HCT116 (cell line): ENCODE data around the gene DNAL4. TPM values are rescaled to one million over a fixed set of nuclear protein-coding genes. Genes with fewer than 3 reads are reported as not detected.

ENCODE experiments used
- ATAC-seq: fragments of 200-7000 bp; cut with Tn5 transposase; 2 replicates; pipeline ENCODE4 v1.9.1; 2020; ENCODE audit warnings: mild to moderate bottlenecking, moderate library complexity
- BruUV-seq: library from RNA; stranded (reverse); fragments of 400-500 nt; replicated peaks from 2 replicates; lab custom pipeline; 2021; lab: Mats Ljungman, UMichigan
- CTCF ChIA-PET: fragments of 300-600 bp; sonication (Branson Sonifier 250); formaldehyde crosslinking; loops from one replicate; lab custom pipeline; 2021; ENCODE audit warnings: antibody characterized with exemption; lab: Charles Lee
- POLR2A ChIA-PET: fragments of 300-600, 350-600 bp; sonication (Branson Sonifier 250); formaldehyde crosslinking; loops from one replicate; lab custom pipeline; 2021; ENCODE audit warnings: antibody characterized with exemption; lab: Charles Lee
- RAD21 ChIA-PET, 2 experiments: fragments of 300-600 bp; sonication (Branson Sonifier 250); formaldehyde crosslinking; loops; one replicate each; lab custom pipeline; 2023; ENCODE audit warnings: low total read pairs in 2 of 2; ENCODE audit not compliant: uncharacterized antibody in 2 of 2, unreplicated experiment in 2 of 2, low non-redundant PET in 1 of 2; lab: Charles Lee
- DNase-seq: peaks from one replicate; pipeline ENCODE4 v3.0.0-alpha.2; 2010; ENCODE audit warnings: low read depth, low spot score
- H2AFZ ChIP-seq: fragments of 200-600 bp; shearing (Covaris generic), sonication (generic); 2 replicates; pipeline ENCODE4 v1.6.1; 2017; ENCODE audit warnings: low read depth, mixed run types, mixed read lengths, antibody characterized with exemption, low read length; ENCODE audit not compliant: poor library complexity, severe bottlenecking
- H3K27ac ChIP-seq: 2 replicates; pipeline ENCODE4 v1.5.1; 2012; ENCODE audit warnings: low read depth, low read length
- H3K27me3 ChIP-seq: fragments of 200-600 bp; sonication (generic); 2 replicates; pipeline ENCODE4 v1.6.1; 2016; ENCODE audit warnings: mixed run types, low read length, mixed read lengths; ENCODE audit not compliant: insufficient read depth
- H3K36me3 ChIP-seq, 2 experiments: fragments of 200-500 bp in 1 of 2; fragments of 200-600 bp in 1 of 2; sonication (Bioruptor generic) in 1 of 2; sonication (generic) in 1 of 2; 2 replicates each; pipeline versions ENCODE4 v1.5.1 to v1.6.1; 2014 to 2016; ENCODE audit warnings: low read length in 2 of 2, inconsistent platforms in 1 of 2, mixed read lengths in 1 of 2, mixed run types in 1 of 2; ENCODE audit not compliant: insufficient read depth in 2 of 2, control insufficient read depth in 1 of 2
- H3K4me1 ChIP-seq, 2 experiments: fragments of 200-600 bp in 1 of 2; sonication (generic) in 1 of 2; 2 replicates each; pipeline versions ENCODE4 v1.5.1 to v1.6.1; 2012 to 2017; ENCODE audit warnings: low read length in 2 of 2, inconsistent platforms in 1 of 2, mild to moderate bottlenecking in 1 of 2, mixed read lengths in 1 of 2, mixed run types in 1 of 2, moderate library complexity in 1 of 2; ENCODE audit not compliant: insufficient read depth in 2 of 2, control insufficient read depth in 1 of 2
- H3K4me2 ChIP-seq: fragments of 200-600 bp; sonication (generic); 2 replicates; pipeline ENCODE4 v1.6.1; 2017; ENCODE audit warnings: mixed run types, low read length, mixed read lengths
- H3K4me3 ChIP-seq, 2 experiments: fragments of 200-600 bp in 1 of 2; sonication (generic) in 1 of 2; replicated peaks in 1 of 2; 2 replicates each; pipeline ENCODE4 v1.5.1; 2011 to 2016; ENCODE audit warnings: low read length in 2 of 2, control low read depth in 1 of 2, low read depth in 1 of 2, mild to moderate bottlenecking in 1 of 2, mixed read lengths in 1 of 2, mixed run types in 1 of 2
- H3K79me2 ChIP-seq: fragments of 200-600 bp; sonication (generic); 2 replicates; pipeline ENCODE4 v1.6.1; 2017; ENCODE audit warnings: mild to moderate bottlenecking, mixed run types, low read length, moderate library complexity, mixed read lengths; ENCODE audit not compliant: insufficient read depth
- H3K9ac ChIP-seq: fragments of 200-600 bp; sonication (generic); 2 replicates; pipeline ENCODE4 v1.6.1; 2016; ENCODE audit warnings: low read length, mixed read lengths
- H3K9me2 ChIP-seq: fragments of 200-600 bp; sonication (generic), shearing (Covaris generic); 2 replicates; pipeline ENCODE4 v1.6.1; 2017; ENCODE audit warnings: mixed run types, mild to moderate bottlenecking, moderate library complexity; ENCODE audit not compliant: insufficient read depth
- H3K9me3 ChIP-seq, 2 experiments: fragments of 200-500 bp in 1 of 2; fragments of 200-600 bp in 1 of 2; sonication (Bioruptor generic) in 1 of 2; sonication (generic) in 1 of 2; 2 replicates each; pipeline ENCODE4 v1.6.1; 2014 to 2017; ENCODE audit warnings: low read length in 2 of 2, mixed read lengths in 2 of 2, inconsistent platforms in 1 of 2, low read depth in 1 of 2, mild to moderate bottlenecking in 1 of 2, mixed run types in 1 of 2, moderate library complexity in 1 of 2; ENCODE audit not compliant: control insufficient read depth in 1 of 2, insufficient read depth in 1 of 2
- H4K20me1 ChIP-seq: fragments of 200-600 bp; sonication (generic), shearing (Covaris generic); 2 replicates; pipeline ENCODE4 v1.6.1; 2017; ENCODE audit warnings: mixed run types, mild to moderate bottlenecking, moderate library complexity; ENCODE audit not compliant: insufficient read depth
- RAD21 ChIP-seq: IDR thresholded peaks from 2 replicates; pipeline ENCODE4 v1.6.1; 2012; ENCODE audit warnings: low read depth, mild to moderate bottlenecking
- ZFX ChIP-seq: fragments of 450-650 bp; IDR thresholded peaks from 2 replicates; pipeline ENCODE4 v1.6.1; 2017
- intact Hi-C: fragments of 100-400 bp; cut with micrococcal nuclease; formaldehyde crosslinking; loops from 2 replicates; pipeline ENCODE4 v1.10.0; 2022
- total RNA-seq: library from RNA; stranded (reverse); gene quantifications from one replicate; pipeline ENCODE4 v1.2.1, GENCODE V29; 2021; ENCODE audit not compliant: unreplicated experiment
- TF ChIP-seq, protein P1 (sequence below): IDR thresholded peaks from 2 replicates; pipeline ENCODE4 v1.6.1; 2012
- TF ChIP-seq, protein P2 (sequence below): IDR thresholded peaks from 2 replicates; pipeline ENCODE4 v1.6.1; 2012

DNAL4 gene
- total RNA-seq, 1 experiment from 2014 or later, result 18.3 TPM

DNA sequence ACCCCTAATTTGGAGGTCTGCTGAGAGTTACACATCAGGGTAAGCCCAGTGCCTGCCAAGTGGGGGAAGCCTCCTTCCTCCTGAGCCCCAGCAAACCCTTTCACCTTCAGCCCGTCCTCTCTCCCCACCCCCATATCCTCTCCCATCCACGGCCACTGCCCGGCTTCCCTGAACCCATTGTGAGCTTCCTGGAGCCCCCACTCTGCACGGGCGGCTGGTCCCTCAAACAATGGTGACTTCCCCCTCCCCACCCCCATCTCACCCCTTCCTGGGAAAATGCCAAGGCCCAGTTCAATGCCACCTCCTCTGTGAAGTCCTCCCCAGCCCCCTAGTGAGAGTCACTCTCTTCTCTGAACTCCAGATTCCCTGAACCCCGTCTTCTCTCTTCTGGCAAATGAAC lies 17.9 kb downstream of the DNAL4 start:
- Histone ChIP-seq H3K9me3 (no peaks in the 10 kb centered on the region), H3K27me3 (no peaks in the 10 kb centered on the region), H3K9ac (no peak overlapping the region), H2AFZ (no peak overlapping the region), H3K4me3 (no peak overlapping the region), H3K79me2 (no peaks in the 10 kb centered on the region), H4K20me1 (no peaks in the 10 kb centered on the region), H3K4me2 (no peak overlapping the region), H3K9me2 (no peaks in the 10 kb centered on the region), H3K36me3 (no peaks in the 10 kb centered on the region), H3K27ac (no peak overlapping the region), H3K4me1 (no peaks in the 10 kb centered on the region)
- no peak for ATAC-seq
- ChIA-PET CTCF (no interaction called here), POLR2A (no interaction called here), RAD21 (no interaction called here)
- TF ChIP-seq, protein P1, sequence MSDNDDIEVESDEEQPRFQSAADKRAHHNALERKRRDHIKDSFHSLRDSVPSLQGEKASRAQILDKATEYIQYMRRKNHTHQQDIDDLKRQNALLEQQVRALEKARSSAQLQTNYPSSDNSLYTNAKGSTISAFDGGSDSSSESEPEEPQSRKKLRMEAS, result no peak
- TF ChIP-seq, protein P2, sequence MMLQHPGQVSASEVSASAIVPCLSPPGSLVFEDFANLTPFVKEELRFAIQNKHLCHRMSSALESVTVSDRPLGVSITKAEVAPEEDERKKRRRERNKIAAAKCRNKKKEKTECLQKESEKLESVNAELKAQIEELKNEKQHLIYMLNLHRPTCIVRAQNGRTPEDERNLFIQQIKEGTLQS, result no peak
- TF ChIP-seq ZFX (no peak), RAD21 (no peak)
- intact Hi-C loops, result no loop called here
- no peak for DNase-seq
- BruUV-seq, result no TSS peak

DNA sequence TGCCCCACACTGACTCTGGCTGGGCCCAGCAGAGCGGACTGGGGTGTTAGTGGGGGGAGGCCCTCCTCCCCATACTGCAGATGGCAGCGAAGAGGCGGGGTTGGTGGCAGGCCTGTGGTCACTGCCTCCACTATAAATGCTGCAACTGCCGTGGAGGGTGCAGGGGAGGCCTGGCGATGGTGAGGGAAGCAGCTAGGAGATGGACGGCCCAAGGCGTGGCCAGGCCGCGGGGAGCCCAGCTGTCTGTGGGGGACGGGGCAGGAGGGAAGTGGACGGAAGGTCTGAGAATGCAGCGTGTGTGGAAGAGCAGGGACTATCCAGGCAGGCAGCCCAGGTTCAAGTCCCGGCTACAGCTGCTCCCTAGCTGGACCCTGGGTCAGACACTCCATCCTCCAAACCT lies 18.3 kb downstream of the DNAL4 start:
- Histone ChIP-seq H2AFZ (no peak overlapping the region), H3K9me3 (no peaks in the 10 kb centered on the region), H3K9ac (no peak overlapping the region), H3K9me2 (no peaks in the 10 kb centered on the region), H3K4me2 (no peak overlapping the region), H3K27ac (no peak overlapping the region), H3K4me1 (no peaks in the 10 kb centered on the region), H4K20me1 (no peaks in the 10 kb centered on the region), H3K4me3 (no peak overlapping the region), H3K36me3 (no peaks in the 10 kb centered on the region), H3K79me2 (no peaks in the 10 kb centered on the region), H3K27me3 (no peaks in the 10 kb centered on the region)
- TF ChIP-seq, protein P2, result no peak
- ChIA-PET POLR2A (no interaction called here), RAD21 (no interaction called here), CTCF (no interaction called here)
- ATAC-seq, result no peak; the same call in 1 of the 2 replicates
- DNase-seq, result no peak
- intact Hi-C loops, result no loop called here
- no TSS peak for BruUV-seq
